ENCODE measurements around the gene STAB2. TPM values are rescaled to one million over a fixed set of nuclear protein-coding genes. Genes with fewer than 3 reads are reported as not detected.

Gene STAB2
- total RNA-seq, 6 experiments from 2014 or later = 5.5 to 32.2 (median 18.5) TPM

DNA sequence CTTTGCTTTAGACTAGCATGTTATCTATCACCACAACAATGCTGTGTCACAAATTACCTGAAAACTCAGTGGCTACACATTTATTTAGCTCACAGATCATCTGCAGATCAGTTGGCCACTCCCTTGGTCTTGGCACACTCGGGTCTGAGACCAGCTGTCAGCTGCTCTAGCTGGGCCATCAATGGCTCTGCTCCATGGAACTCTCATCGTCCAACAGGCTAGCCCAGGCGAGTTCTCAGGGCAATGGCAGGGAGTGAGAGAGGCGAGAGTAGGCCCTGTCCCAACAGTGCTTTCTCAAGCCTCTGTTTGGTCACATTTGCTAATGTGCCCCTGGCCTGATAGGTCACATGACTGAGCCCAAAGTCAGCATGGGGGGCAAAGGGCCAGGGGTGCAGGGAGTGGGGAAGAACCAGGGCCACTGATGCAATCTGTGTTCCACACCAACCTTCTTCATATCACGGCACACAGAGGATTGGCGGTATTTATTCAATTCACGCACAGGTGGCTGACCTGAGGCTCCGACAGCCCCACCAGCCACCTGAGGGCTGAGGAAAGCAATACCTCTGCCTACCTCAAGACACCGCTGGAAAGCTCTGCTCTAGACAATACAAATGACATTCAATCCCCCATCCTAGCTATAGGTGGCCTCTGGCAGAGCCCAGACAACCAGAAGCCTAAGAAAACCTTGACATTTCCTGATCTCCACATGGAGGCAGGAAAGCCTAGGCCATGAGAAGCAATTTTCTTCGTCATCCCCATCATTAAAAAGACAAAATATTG lies 171.4 kb downstream of the STAB2 start:
- TF ChIP-seq, protein P1, sequence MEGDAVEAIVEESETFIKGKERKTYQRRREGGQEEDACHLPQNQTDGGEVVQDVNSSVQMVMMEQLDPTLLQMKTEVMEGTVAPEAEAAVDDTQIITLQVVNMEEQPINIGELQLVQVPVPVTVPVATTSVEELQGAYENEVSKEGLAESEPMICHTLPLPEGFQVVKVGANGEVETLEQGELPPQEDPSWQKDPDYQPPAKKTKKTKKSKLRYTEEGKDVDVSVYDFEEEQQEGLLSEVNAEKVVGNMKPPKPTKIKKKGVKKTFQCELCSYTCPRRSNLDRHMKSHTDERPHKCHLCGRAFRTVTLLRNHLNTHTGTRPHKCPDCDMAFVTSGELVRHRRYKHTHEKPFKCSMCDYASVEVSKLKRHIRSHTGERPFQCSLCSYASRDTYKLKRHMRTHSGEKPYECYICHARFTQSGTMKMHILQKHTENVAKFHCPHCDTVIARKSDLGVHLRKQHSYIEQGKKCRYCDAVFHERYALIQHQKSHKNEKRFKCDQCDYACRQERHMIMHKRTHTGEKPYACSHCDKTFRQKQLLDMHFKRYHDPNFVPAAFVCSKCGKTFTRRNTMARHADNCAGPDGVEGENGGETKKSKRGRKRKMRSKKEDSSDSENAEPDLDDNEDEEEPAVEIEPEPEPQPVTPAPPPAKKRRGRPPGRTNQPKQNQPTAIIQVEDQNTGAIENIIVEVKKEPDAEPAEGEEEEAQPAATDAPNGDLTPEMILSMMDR (IDR thresholded peaks at IDR 0.05) = no peak
- TF ChIP-seq POLR2A (IDR thresholded peaks at IDR 0.05) = no peak
- ATAC-seq (peak in 2 of 4 donors; percentile 17 to 23), DNase-seq (peak in 1 of 3 donors; percentile 54)
- H3K27ac ChIP-seq = no peak overlapping the region
- no peak overlapping the region for H3K4me3 ChIP-seq
- 80% methylated on average over 1 of the region's 10 CpGs for WGBS (ENCODE audit: insufficient coverage, low coverage, low lambda C conversion rate, missing lambda C conversion rate)
- intact Hi-C loops (cut with DNase I) = no loop called here
- peaks cover 0 to 3% (median 0%) of the 10 kb centered on the region in 4 donors for H3K36me3 ChIP-seq
- H3K9me3 ChIP-seq = no peaks in the 10 kb centered on the region
- no peaks in the 10 kb centered on the region for H3K27me3 ChIP-seq
- no peaks in the 10 kb centered on the region for H3K4me1 ChIP-seq

DNA sequence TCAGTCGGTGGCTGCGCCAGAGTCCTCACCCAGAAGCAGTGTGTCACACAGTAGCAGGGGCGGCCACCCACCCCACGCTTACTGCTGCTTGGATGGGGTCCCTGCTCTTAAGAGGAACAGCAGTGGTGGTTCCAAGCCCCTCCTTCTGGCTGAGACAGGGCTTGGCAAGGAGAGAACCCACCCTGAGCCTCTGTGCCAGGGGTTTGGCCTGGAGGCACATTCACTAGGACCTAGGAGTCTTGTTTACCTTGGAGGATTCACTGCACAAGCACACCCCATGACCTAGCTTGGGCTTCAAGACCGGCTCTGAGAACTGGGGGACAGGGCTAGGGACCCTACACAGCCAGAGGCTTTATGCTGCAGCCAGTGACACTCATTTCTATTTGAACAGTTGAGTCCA lies 175.4 kb downstream of the STAB2 start:
- Histone ChIP-seq H3K27me3 (no peaks in the 10 kb centered on the region), H3K9me3 (no peaks in the 10 kb centered on the region), H3K27ac (no peak overlapping the region), H3K36me3 (peaks cover 0 to 11% (median 0%) of the 10 kb centered on the region in 4 donors), H3K4me3 (no peak overlapping the region), H3K4me1 (no peaks in the 10 kb centered on the region)
- DNase-seq = no peak
- intact Hi-C loops (cut with DNase I) = no loop called here
- WGBS (ENCODE audit: insufficient coverage, low coverage, low lambda C conversion rate, missing lambda C conversion rate) = 70% methylated on average over 2 of the region's 5 CpGs
- ATAC-seq = no peak
- TF ChIP-seq, protein P1 (IDR thresholded peaks at IDR 0.05) = no peak
- TF ChIP-seq POLR2A (IDR thresholded peaks at IDR 0.05) = no peak

DNA sequence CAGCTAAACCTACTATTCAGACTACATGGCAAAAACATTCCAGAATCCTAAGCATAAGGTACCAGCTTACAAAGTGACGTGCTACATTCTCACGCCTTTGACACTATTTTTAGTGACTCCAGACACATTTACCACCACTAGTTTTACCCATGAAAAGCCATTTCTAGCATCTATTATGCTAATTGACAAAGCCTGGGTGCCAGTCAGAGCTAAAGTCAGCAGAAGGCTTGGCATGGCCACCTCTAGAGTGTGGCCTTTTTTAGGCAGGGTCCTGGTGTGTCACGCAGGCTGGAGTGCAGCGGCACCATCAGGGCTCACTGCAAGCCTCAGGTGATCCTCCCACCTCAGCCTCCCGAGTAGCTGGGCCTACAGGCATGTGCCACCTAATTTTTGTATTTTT lies 178.2 kb downstream of the STAB2 start:
- Histone ChIP-seq H3K27me3 (no peaks in the 10 kb centered on the region), H3K27ac (no peak overlapping the region)
- intact Hi-C loops (cut with DNase I) = no loop called here

DNA sequence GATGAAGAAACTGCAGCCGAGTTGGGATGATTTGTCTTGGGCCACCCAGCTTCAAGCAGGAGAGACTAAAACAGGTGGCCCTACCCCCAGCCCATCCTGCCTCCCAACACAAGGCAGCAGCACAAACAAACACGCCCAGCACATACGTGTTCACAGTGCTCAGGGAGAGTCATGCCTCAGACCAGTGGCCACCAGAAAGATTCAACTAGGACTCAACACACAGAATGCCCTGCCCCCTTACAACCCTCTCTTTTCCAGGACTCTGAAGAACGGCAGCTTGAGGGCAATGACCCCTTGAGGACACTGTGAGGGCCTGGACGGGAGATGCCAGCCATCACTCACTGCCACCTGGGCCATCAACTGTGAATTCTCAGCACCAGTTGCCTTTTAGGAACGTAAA lies 179.0 kb downstream of the STAB2 start:
- H3K4me1 ChIP-seq = no peaks in the 10 kb centered on the region
- peaks cover 0 to 11% (median 0%) of the 10 kb centered on the region in 4 donors for H3K36me3 ChIP-seq
- intact Hi-C loops (cut with DNase I) = no loop called here
- no peak overlapping the region for H3K4me3 ChIP-seq
- no peak for ATAC-seq
- WGBS (ENCODE audit: insufficient coverage, low coverage, low lambda C conversion rate, missing lambda C conversion rate) = 90% methylated on average over 2 of the region's 6 CpGs
- H3K9me3 ChIP-seq = no peaks in the 10 kb centered on the region
- DNase-seq = no peak
- H3K27ac ChIP-seq = no peak overlapping the region
- TF ChIP-seq POLR2A (IDR thresholded peaks at IDR 0.05) = no peak
- TF ChIP-seq, protein P1 (IDR thresholded peaks at IDR 0.05) = no peak
- no peaks in the 10 kb centered on the region for H3K27me3 ChIP-seq

More for the DNA sequence above, 178.2 kb downstream of the STAB2 start:
- Histone ChIP-seq H3K36me3 (peaks cover 0 to 11% (median 0%) of the 10 kb centered on the region in 4 donors), H3K4me3 (no peak overlapping the region), H3K9me3 (no peaks in the 10 kb centered on the region), H3K4me1 (no peaks in the 10 kb centered on the region)
- ATAC-seq (no peak), DNase-seq (no peak)
- WGBS (ENCODE audit: insufficient coverage, low coverage, low lambda C conversion rate, missing lambda C conversion rate) = 83% methylated on average over 2 of the region's 5 CpGs
- no peak for TF ChIP-seq POLR2A (IDR thresholded peaks at IDR 0.05)
- TF ChIP-seq, protein P1 (IDR thresholded peaks at IDR 0.05) = no peak

Data from right lobe of liver (tissue), 6 donors.